GM23338 (cell line): ENCODE results near the gene C19orf47. TPM values are rescaled to one million over a fixed set of nuclear protein-coding genes. Genes with fewer than 3 reads are reported as not detected.
A peak's percentile ranks its signal among the peaks of the same experiment; 100 is the strongest.

Experiments used
- ATAC-seq: fragments of 200-7000 bp; cut with Tn5 transposase; 3 replicates; pipeline ENCODE4 v1.9.1; 2020
- DNase-seq: peaks from one replicate; pipeline ENCODE4 v3.0.0-alpha.2; 2015; ENCODE audit warnings: low spot score
- H2AFZ ChIP-seq: fragments of 200-600 bp; sonication (generic); 2 replicates; pipeline ENCODE4 v1.8.0; 2016; ENCODE audit warnings: antibody characterized with exemption, mild to moderate bottlenecking, moderate library complexity
- H3F3A ChIP-seq: fragments of 200-600 bp; sonication (generic); replicated peaks from 2 replicates; pipeline ENCODE4 v1.8.0; 2017; ENCODE audit warnings: antibody characterized with exemption, mixed run types, low read depth
- H3K27ac ChIP-seq: fragments of 200-600 bp; sonication (generic); 2 replicates; pipeline ENCODE4 v1.6.1; 2016; ENCODE audit warnings: low read depth
- H3K27me3 ChIP-seq: fragments of 200-600 bp; sonication (generic); 2 replicates; pipeline ENCODE4 v1.8.0; 2016; ENCODE audit warnings: mild to moderate bottlenecking, mixed run types, moderate library complexity; ENCODE audit not compliant: insufficient read depth
- H3K36me3 ChIP-seq: fragments of 200-600 bp; sonication (generic); 2 replicates; pipeline ENCODE4 v1.8.0; 2016; ENCODE audit warnings: mild to moderate bottlenecking; ENCODE audit not compliant: insufficient read depth
- H3K4me1 ChIP-seq: fragments of 200-600 bp; sonication (generic); 2 replicates; pipeline ENCODE4 v1.8.0; 2016; ENCODE audit warnings: mild to moderate bottlenecking, moderate library complexity; ENCODE audit not compliant: insufficient read depth
- H3K4me2 ChIP-seq: fragments of 200-600 bp; sonication (generic); 2 replicates; pipeline ENCODE4 v1.7.1; 2017; ENCODE audit warnings: mixed run types
- H3K4me3 ChIP-seq: fragments of 200-600 bp; sonication (generic); 2 replicates; pipeline ENCODE4 v1.6.1; 2016; ENCODE audit warnings: mixed run types
- H3K79me2 ChIP-seq: fragments of 200-600 bp; sonication (generic); replicated peaks from 2 replicates; pipeline ENCODE4 v1.8.0; 2017; ENCODE audit warnings: mild to moderate bottlenecking; ENCODE audit not compliant: insufficient read depth
- H3K9me2 ChIP-seq: fragments of 200-600 bp; sonication (generic); 2 replicates; pipeline ENCODE4 v1.8.0; 2017; ENCODE audit not compliant: insufficient read depth
- H4K20me1 ChIP-seq: fragments of 200-600 bp; sonication (generic); replicated peaks from 2 replicates; pipeline ENCODE4 v1.8.0; 2017; ENCODE audit warnings: mild to moderate bottlenecking; ENCODE audit not compliant: insufficient read depth
- H3K27ac Mint-ChIP-seq: 2 replicates; pipeline ENCODE4 v1.8.0; 2020; ENCODE audit warnings: inconsistent platforms, mild to moderate bottlenecking, moderate library complexity, mixed read lengths
- H3K27me3 Mint-ChIP-seq: 3 replicates; pipeline ENCODE4 v1.8.0; 2022; ENCODE audit warnings: low read depth, mild to moderate bottlenecking, moderate library complexity, mixed read lengths, inconsistent platforms; ENCODE audit not compliant: insufficient read depth, poor library complexity
- H3K36me3 Mint-ChIP-seq: 3 replicates; pipeline ENCODE4 v1.8.0; 2021; ENCODE audit warnings: low read depth, mild to moderate bottlenecking, inconsistent platforms, moderate library complexity, mixed read lengths
- H3K4me1 Mint-ChIP-seq: 3 replicates; pipeline ENCODE4 v1.8.0; 2020; ENCODE audit warnings: mild to moderate bottlenecking, inconsistent platforms, mixed read lengths
- H3K4me3 Mint-ChIP-seq: 3 replicates; pipeline ENCODE4 v1.8.0; 2021; ENCODE audit warnings: moderate library complexity, mild to moderate bottlenecking, inconsistent platforms, mixed read lengths
- H3K9me3 Mint-ChIP-seq: 3 replicates; pipeline ENCODE4 v1.8.0; 2020; ENCODE audit warnings: moderate library complexity, mild to moderate bottlenecking, inconsistent platforms, mixed read lengths
- CREB1 ChIP-seq: fragments of 250-450 bp; sonication (Bioruptor Pico); IDR thresholded peaks from 2 replicates; pipeline ENCODE4 v1.5.0; 2020; ENCODE audit warnings: low read depth, mild to moderate bottlenecking, moderate library complexity
- CTCF ChIP-seq, 2 experiments: fragments of 200-600 bp in 1 of 2; sonication (generic) in 1 of 2; conservative IDR thresholded peaks; 2 replicates each; pipeline versions ENCODE4 v1.5.1 to v1.6.1; 2016 to 2017; ENCODE audit warnings: antibody characterized with exemption in 2 of 2, low read depth in 2 of 2, mild to moderate bottlenecking in 2 of 2, moderate library complexity in 1 of 2
- EZH2phosphoT487 ChIP-seq: fragments of 200-600 bp; sonication (generic); IDR thresholded peaks from one replicate; pipeline ENCODE4 v1.8.1; 2018; ENCODE audit warnings: antibody characterized with exemption; ENCODE audit not compliant: unreplicated experiment
- JUNB ChIP-seq: IDR thresholded peaks from one replicate; pipeline ENCODE4 v1.6.1; 2016; ENCODE audit warnings: antibody characterized with exemption; ENCODE audit not compliant: unreplicated experiment
- NANOG ChIP-seq: IDR thresholded peaks from 2 replicates; pipeline ENCODE4 v1.6.1; 2016; ENCODE audit warnings: antibody characterized with exemption, borderline replicate concordance
- REST ChIP-seq: IDR thresholded peaks from one replicate; pipeline ENCODE4 v1.6.1; 2018; ENCODE audit warnings: antibody characterized with exemption; ENCODE audit not compliant: unreplicated experiment
- STAT1 ChIP-seq: IDR thresholded peaks from one replicate; pipeline ENCODE4 v1.6.1; 2016; ENCODE audit warnings: antibody characterized with exemption; ENCODE audit not compliant: unreplicated experiment
- ZNF114 ChIP-seq: fragments of 250-450 bp; sonication (Bioruptor Pico); IDR thresholded peaks from 2 replicates; pipeline ENCODE4 v1.5.0; 2020; ENCODE audit warnings: mild to moderate bottlenecking, moderate library complexity
- polyA plus RNA-seq: library from polyadenylated mRNA; unstranded; fragments of >200 nt; fragmentation: Nextera tagmentation; extraction: Ambion mirVana; gene quantifications from 2 replicates; pipeline ENCODE4 v1.2.1, GENCODE V29; 2016
- total RNA-seq: library from RNA; depleted of rRNA; stranded (reverse); fragments of >200 nt; shearing (Covaris generic); gene quantifications from 2 replicates; pipeline ENCODE4 v1.2.3, GENCODE V29; 2014
- TF ChIP-seq, protein P1 (sequence below): fragments of 250-450 bp; sonication (Bioruptor Pico); IDR thresholded peaks from 2 replicates; pipeline ENCODE4 v1.5.0; 2020; ENCODE audit warnings: mild to moderate bottlenecking, moderate library complexity

The C19orf47 gene
- total and polyA plus RNA-seq, 2 experiments from 2014 or later: 13.1 to 26.6 TPM

DNA sequence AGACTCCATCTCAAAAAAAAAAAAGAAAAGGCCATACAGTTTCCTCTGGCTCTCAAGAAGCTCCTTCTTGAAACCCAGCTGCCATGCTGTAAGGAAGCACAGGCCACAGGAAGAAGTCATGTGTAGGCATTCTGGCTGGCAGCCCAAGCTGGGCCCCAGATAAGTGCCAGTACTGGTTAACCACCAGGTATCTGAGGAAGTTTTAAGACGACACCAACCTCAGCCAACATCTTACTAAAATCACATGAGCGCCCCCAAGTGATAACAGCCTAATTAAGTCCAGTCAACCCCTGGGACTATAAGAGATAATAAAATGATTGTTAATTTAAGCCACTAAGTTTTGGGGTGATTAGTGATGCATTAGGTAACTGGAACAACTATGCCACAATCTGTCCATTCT is 35.7 kb downstream of the C19orf47 start:
- Mint-ChIP-seq H3K4me1 (no peaks in the 10 kb centered on the region), H3K27ac (no peak overlapping the region), H3K4me3 (no peak overlapping the region), H3K36me3 (no peaks in the 10 kb centered on the region), H3K9me3 (no peaks in the 10 kb centered on the region), H3K27me3 (peaks cover 2% of the 10 kb centered on the region)
- Histone ChIP-seq H3K4me1 (no peaks in the 10 kb centered on the region), H3K9me2 (no peaks in the 10 kb centered on the region), H3K27me3 (no peaks in the 10 kb centered on the region), H3K79me2 (no peaks in the 10 kb centered on the region), H3K36me3 (no peaks in the 10 kb centered on the region), H3K4me2 (no peak overlapping the region), H3K27ac (no peak overlapping the region), H2AFZ (no peak overlapping the region), H3F3A (no peaks in the 10 kb centered on the region), H4K20me1 (no peaks in the 10 kb centered on the region; the same call in 1 of the 2 replicates), H3K4me3 (no peak overlapping the region)
- peak; percentile 68 for DNase-seq
- peak; percentile 68 for ATAC-seq
- TF ChIP-seq STAT1 (no peak), CTCF (conservative IDR thresholded peaks at IDR 0.05; ENCODE audit: low read depth in 2 of 2) (peak; percentile 49 to 56)

GRCh38 chr19:40309666-40310065 is 38.5 kb downstream of the C19orf47 start:
- Histone ChIP-seq H2AFZ (no peak overlapping the region), H3K27me3 (no peaks in the 10 kb centered on the region), H3K9me2 (no peaks in the 10 kb centered on the region), H3K79me2 (no peaks in the 10 kb centered on the region), H3K4me2 (no peak overlapping the region), H3F3A (no peaks in the 10 kb centered on the region), H3K36me3 (no peaks in the 10 kb centered on the region), H4K20me1 (no peaks in the 10 kb centered on the region), H3K4me1 (0 out of 2 replicates have a peak, but pooled peaks cover under 1% of the 10 kb centered on the region), H3K27ac (no peak overlapping the region), H3K4me3 (no peak overlapping the region)
- H3K27me3 Mint-ChIP-seq: peaks cover 2% of the 10 kb centered on the region
- no peaks in the 10 kb centered on the region for H3K9me3 Mint-ChIP-seq
- no peaks in the 10 kb centered on the region for H3K36me3 Mint-ChIP-seq
- DNase-seq (no peak), ATAC-seq (no peak)
- H3K4me3 Mint-ChIP-seq: no peak overlapping the region
- TF ChIP-seq, protein P1, sequence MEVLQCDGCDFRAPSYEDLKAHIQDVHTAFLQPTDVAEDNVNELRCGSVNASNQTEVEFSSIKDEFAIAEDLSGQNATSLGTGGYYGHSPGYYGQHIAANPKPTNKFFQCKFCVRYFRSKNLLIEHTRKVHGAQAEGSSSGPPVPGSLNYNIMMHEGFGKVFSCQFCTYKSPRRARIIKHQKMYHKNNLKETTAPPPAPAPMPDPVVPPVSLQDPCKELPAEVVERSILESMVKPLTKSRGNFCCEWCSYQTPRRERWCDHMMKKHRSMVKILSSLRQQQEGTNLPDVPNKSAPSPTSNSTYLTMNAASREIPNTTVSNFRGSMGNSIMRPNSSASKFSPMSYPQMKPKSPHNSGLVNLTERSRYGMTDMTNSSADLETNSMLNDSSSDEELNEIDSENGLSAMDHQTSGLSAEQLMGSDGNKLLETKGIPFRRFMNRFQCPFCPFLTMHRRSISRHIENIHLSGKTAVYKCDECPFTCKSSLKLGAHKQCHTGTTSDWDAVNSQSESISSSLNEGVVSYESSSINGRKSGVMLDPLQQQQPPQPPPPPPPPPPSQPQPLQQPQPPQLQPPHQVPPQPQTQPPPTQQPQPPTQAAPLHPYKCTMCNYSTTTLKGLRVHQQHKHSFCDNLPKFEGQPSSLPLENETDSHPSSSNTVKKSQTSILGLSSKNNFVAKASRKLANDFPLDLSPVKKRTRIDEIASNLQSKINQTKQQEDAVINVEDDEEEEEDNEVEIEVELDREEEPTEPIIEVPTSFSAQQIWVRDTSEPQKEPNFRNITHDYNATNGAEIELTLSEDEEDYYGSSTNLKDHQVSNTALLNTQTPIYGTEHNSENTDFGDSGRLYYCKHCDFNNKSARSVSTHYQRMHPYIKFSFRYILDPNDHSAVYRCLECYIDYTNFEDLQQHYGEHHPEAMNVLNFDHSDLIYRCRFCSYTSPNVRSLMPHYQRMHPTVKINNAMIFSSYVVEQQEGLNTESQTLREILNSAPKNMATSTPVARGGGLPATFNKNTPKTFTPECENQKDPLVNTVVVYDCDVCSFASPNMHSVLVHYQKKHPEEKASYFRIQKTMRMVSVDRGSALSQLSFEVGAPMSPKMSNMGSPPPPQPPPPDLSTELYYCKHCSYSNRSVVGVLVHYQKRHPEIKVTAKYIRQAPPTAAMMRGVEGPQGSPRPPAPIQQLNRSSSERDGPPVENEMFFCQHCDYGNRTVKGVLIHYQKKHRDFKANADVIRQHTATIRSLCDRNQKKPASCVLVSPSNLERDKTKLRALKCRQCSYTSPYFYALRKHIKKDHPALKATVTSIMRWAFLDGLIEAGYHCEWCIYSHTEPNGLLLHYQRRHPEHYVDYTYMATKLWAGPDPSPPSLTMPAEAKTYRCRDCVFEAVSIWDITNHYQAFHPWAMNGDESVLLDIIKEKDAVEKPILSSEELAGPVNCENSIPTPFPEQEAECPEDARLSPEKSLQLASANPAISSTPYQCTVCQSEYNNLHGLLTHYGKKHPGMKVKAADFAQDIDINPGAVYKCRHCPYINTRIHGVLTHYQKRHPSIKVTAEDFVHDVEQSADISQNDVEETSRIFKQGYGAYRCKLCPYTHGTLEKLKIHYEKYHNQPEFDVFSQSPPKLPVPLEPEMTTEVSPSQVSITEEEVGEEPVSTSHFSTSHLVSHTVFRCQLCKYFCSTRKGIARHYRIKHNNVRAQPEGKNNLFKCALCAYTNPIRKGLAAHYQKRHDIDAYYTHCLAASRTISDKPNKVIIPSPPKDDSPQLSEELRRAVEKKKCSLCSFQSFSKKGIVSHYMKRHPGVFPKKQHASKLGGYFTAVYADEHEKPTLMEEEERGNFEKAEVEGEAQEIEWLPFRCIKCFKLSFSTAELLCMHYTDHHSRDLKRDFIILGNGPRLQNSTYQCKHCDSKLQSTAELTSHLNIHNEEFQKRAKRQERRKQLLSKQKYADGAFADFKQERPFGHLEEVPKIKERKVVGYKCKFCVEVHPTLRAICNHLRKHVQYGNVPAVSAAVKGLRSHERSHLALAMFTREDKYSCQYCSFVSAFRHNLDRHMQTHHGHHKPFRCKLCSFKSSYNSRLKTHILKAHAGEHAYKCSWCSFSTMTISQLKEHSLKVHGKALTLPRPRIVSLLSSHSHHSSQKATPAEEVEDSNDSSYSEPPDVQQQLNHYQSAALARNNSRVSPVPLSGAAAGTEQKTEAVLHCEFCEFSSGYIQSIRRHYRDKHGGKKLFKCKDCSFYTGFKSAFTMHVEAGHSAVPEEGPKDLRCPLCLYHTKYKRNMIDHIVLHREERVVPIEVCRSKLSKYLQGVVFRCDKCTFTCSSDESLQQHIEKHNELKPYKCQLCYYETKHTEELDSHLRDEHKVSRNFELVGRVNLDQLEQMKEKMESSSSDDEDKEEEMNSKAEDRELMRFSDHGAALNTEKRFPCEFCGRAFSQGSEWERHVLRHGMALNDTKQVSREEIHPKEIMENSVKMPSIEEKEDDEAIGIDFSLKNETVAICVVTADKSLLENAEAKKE (CRISPR knock-in tag): no peak
- TF ChIP-seq CREB1 (CRISPR knock-in tag) (no peak), JUNB (no peak), NANOG (no peak), EZH2phosphoT487 (no peak), ZNF114 (CRISPR knock-in tag) (no peak), REST (no peak)
- peaks cover 3% of the 10 kb centered on the region; the same call in 1 of the 3 replicates for H3K4me1 Mint-ChIP-seq
- H3K27ac Mint-ChIP-seq: no peak overlapping the region
